Measurements from ENCODE around the gene LIM2.

Gene LIM2

GRCh38 chr19:51394050-51394836 lies 6.5 kb upstream of the LIM2 start:
- peak; percentile 94 for DNase-seq (ENCODE audit: low read depth)

GRCh38 chr19:51392701-51393100 lies 4.9 kb upstream of the LIM2 start:
- DNase-seq (ENCODE audit: low read depth) = no peak

GRCh38 chr19:51391073-51391611 lies 3.4 kb upstream of the LIM2 start:
- no peak for DNase-seq (ENCODE audit: low read depth)

- DNase-seq (ENCODE audit: low read depth) = no peak
Measured at GRCh38 chr19:51389143-51389542, 1.4 kb upstream of the LIM2 start.

- no peak for DNase-seq (ENCODE audit: low read depth)
Measured at GRCh38 chr19:51386882-51387520, 773 bp downstream of the LIM2 start.

- no peak for DNase-seq (ENCODE audit: low read depth)
Measured at GRCh38 chr19:51382004-51382403, 5.8 kb downstream of the LIM2 start.

GRCh38 chr19:51380379-51380778 lies 7.4 kb downstream of the LIM2 start:
- no peak for DNase-seq (ENCODE audit: low read depth)

- no peak for DNase-seq (ENCODE audit: low read depth)
Measured at GRCh38 chr19:51377422-51377821, 10.4 kb downstream of the LIM2 start.

GRCh38 chr19:51375504-51376221 lies 12.1 kb downstream of the LIM2 start:
- no peak for DNase-seq (ENCODE audit: low read depth)

- no peak for DNase-seq (ENCODE audit: low read depth)
Measured at GRCh38 chr19:51372649-51373504, 14.9 kb downstream of the LIM2 start, which contains the start of gene NKG7. NKG7 (minus strand) TSS chr19:51372654; CDS start chr19:51372535, 119 bp downstream.

GRCh38 chr19:51372021-51372648 lies 15.6 kb downstream of the LIM2 start:
- DNase-seq (ENCODE audit: low read depth) = no peak

GRCh38 chr19:51371186-51371690 lies 16.5 kb downstream of the LIM2 start:
- no peak for DNase-seq (ENCODE audit: low read depth)

GRCh38 chr19:51370230-51370629 lies 17.5 kb downstream of the LIM2 start:
- no peak for DNase-seq (ENCODE audit: low read depth)

- no peak for DNase-seq (ENCODE audit: low read depth)
Measured at GRCh38 chr19:51368366-51369282, 19.1 kb downstream of the LIM2 start, which contains the start of gene CLDND2. CLDND2 (minus strand) TSS chr19:51369003; CDS start chr19:51368577, 426 bp downstream.

GRCh38 chr19:51367565-51368365 lies 20.0 kb downstream of the LIM2 start:
- DNase-seq (ENCODE audit: low read depth) = peak; percentile 83

- no peak for DNase-seq (ENCODE audit: low read depth)
Measured at GRCh38 chr19:51367255-51367564, 20.6 kb downstream of the LIM2 start.

- DNase-seq (ENCODE audit: low read depth) = peak; percentile 88
Measured at GRCh38 chr19:51366389-51367254, 21.2 kb downstream of the LIM2 start.

- no peak for DNase-seq (ENCODE audit: low read depth)
Measured at GRCh38 chr19:51365965-51366388, 21.8 kb downstream of the LIM2 start, which contains the start of gene ETFB. ETFB (minus strand) TSS chr19:51366388; CDS start chr19:51366326, 62 bp downstream.
